Measurements from ENCODE around the gene BICD2.

DNA sequence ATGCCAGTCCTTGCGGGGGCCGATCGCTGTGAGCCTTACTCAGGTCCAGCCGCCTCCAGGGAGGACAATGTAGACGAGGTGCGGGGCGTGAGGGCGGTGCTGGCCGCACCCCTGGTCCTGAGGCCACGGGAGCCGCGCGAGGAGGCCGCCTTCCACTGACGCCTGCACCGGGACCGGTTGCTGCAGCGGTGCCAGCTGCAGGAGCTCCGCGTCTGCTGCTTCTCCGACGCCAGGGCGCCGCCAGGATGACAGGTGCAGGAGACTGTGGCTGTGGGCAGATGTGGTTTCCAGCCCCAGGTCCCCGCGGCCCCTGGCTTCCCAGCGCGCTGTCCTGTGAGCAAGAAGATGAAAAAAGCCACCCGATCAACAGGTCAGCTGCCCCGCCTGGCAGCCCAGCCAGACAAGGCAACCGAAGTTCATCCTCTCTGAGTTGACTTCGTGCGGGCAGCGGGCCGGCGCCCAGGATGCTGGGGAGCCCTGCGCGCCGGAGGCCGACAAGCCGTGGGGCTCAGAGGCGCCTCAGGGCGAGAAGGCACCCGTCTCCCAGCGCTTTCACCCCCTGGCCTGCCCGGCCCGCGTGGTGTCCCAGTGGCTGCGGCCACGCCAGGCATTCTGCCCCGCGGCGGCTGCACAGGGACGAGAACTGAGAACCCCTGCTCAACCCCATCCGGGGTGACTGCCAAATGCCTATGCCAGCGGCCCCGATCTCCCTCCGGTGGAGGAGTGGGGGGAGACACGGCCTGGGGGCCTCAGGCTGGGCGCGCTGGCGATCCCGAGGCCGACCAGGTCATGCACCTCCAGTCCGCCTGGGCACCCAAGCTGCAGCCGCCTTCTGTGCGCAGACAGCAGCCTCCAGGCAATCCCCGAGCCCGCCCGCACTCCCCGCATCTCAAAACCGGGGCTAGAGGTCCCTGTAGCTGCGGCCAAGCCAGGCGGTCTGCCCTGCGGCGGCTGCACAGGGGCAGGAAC, 43.4 kb upstream of the BICD2 start:
- TF ChIP-seq, protein P1, sequence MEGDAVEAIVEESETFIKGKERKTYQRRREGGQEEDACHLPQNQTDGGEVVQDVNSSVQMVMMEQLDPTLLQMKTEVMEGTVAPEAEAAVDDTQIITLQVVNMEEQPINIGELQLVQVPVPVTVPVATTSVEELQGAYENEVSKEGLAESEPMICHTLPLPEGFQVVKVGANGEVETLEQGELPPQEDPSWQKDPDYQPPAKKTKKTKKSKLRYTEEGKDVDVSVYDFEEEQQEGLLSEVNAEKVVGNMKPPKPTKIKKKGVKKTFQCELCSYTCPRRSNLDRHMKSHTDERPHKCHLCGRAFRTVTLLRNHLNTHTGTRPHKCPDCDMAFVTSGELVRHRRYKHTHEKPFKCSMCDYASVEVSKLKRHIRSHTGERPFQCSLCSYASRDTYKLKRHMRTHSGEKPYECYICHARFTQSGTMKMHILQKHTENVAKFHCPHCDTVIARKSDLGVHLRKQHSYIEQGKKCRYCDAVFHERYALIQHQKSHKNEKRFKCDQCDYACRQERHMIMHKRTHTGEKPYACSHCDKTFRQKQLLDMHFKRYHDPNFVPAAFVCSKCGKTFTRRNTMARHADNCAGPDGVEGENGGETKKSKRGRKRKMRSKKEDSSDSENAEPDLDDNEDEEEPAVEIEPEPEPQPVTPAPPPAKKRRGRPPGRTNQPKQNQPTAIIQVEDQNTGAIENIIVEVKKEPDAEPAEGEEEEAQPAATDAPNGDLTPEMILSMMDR (IDR thresholded peaks at IDR 0.05) = no peak
- no peak for TF ChIP-seq ZFX (IDR thresholded peaks at IDR 0.05; ENCODE audit: borderline replicate concordance)

Measured in 22Rv1 (cell line).